ENCODE measurements around the gene TNC. TPM values are rescaled to one million over a fixed set of nuclear protein-coding genes. Genes with fewer than 3 reads are reported as not detected.

TNC gene
- polyA plus RNA-seq, 1 of the 3 experiments (the other 2 are of a cell fraction) = 805 TPM

- Histone ChIP-seq H3K36me3 (replicated peaks in 1 of 2; ENCODE audit: control insufficient read depth in 1 of 2, insufficient read depth in 2 of 2, low read length in 1 of 2) (peaks cover 74 to 92% of the 10 kb centered on the region in 2 experiments), H3K4me2 (peak overlapping the region; percentile 51), H4K20me1 (ENCODE audit: insufficient read depth) (no peaks in the 10 kb centered on the region), H3K4me1 (ENCODE audit: control insufficient read depth in 1 of 2, insufficient read depth in 2 of 2, low read depth in 1 of 2, low read length in 1 of 2) (peaks cover 0 to 24% of the 10 kb centered on the region in 2 experiments), H3K4me3 (ENCODE audit: low read depth in 2 of 2, low read length in 1 of 2) (no peak overlapping the region), H3F3A (replicated peaks; ENCODE audit: insufficient read depth) (peaks cover 41% of the 10 kb centered on the region), H3K27me3 (ENCODE audit: insufficient read depth) (no peaks in the 10 kb centered on the region), H3K9me2 (no peaks in the 10 kb centered on the region), H3K9me3 (no peaks in the 10 kb centered on the region), H3K27ac (ENCODE audit: low read depth in 2 of 2, low read length in 1 of 2) (peak overlapping the region; percentile 70 to 72; a peak in 3 of 4 replicates), H2AFZ (ENCODE audit: low read depth) (no peak overlapping the region), H3K9ac (no peak overlapping the region), H3K79me2 (ENCODE audit: insufficient read depth) (peaks cover 2% of the 10 kb centered on the region; the same call in 1 of the 2 replicates)
- POLR2A ChIA-PET = no interaction called here
- 37% methylated on average over 2 of the region's 2 CpGs for WGBS (ENCODE audit: low lambda C conversion rate)
- CTCF ChIA-PET = no interaction called here
- peak; percentile 65 for TF ChIP-seq PBX3 (IDR thresholded peaks at IDR 0.05)
- no peak for TF ChIP-seq ZBTB33 (IDR thresholded peaks at IDR 0.05; ENCODE audit: borderline replicate concordance, low read depth)
- TF ChIP-seq RCOR1 (IDR thresholded peaks at IDR 0.05; ENCODE audit: low read length) = no peak
- TF ChIP-seq TEAD4 (IDR thresholded peaks at IDR 0.05; ENCODE audit: borderline replicate concordance, insufficient read depth) = peak; percentile 50; the same call in 1 of the 2 replicates
- no peak for TF ChIP-seq CTCF (IDR thresholded peaks at IDR 0.05)
- no peak for TF ChIP-seq REST (IDR thresholded peaks at IDR 0.05; ENCODE audit: low read depth, low read length)
- TF ChIP-seq SIN3A (IDR thresholded peaks at IDR 0.05; ENCODE audit: borderline replicate concordance, low read depth, low read length) = no peak
- no peak for TF ChIP-seq USF2 (IDR thresholded peaks at IDR 0.05; ENCODE audit: borderline replicate concordance, low read depth, low read length)
- TF ChIP-seq TCF12 (IDR thresholded peaks at IDR 0.05) = peak; percentile 56
- TF ChIP-seq GABPA (IDR thresholded peaks at IDR 0.05; ENCODE audit: low read depth) = no peak
- peak; percentile 58 for TF ChIP-seq JUND (IDR thresholded peaks at IDR 0.05)
- TF ChIP-seq RAD21 (IDR thresholded peaks at IDR 0.05; ENCODE audit: low read length) = no peak
- peak; percentile 51; the same call in 1 of the 2 replicates for TF ChIP-seq NFIC (IDR thresholded peaks at IDR 0.05; ENCODE audit: borderline replicate concordance)
- TF ChIP-seq MXI1 (IDR thresholded peaks at IDR 0.05; ENCODE audit: low read depth, low read length) = no peak
- TF ChIP-seq RFX5 (IDR thresholded peaks at IDR 0.05; ENCODE audit: low read length) = no peak
- TF ChIP-seq EP300 (IDR thresholded peaks at IDR 0.05; ENCODE audit: borderline replicate concordance in 1 of 2, low read depth in 1 of 2, low read length in 1 of 2) = peak in 1 of 2 experiments; percentile 71; a peak in 1 of 4 replicates
- 0 out of 2 replicates have a peak, but pooled peaks have one; percentile 4 for TF ChIP-seq FOSL2 (IDR thresholded peaks at IDR 0.05; ENCODE audit: borderline replicate concordance, low read depth)
- no peak for DNase-seq
Observed at GRCh38 chr9:115058175-115058574, 59.8 kb downstream of the TNC start.

All from SK-N-SH (cell line).